Measurements from ENCODE around the gene CAT.

- no peak for TF ChIP-seq EZH2 (IDR thresholded peaks at IDR 0.05; ENCODE audit: low read length, missing control alignments)
- no peak for TF ChIP-seq CTCF (conservative IDR thresholded peaks at IDR 0.05 in 1 of 2, IDR thresholded peaks at IDR 0.05 in 1 of 2; ENCODE audit: low read depth in 1 of 2, low read length in 2 of 2)
Observed at GRCh38 chr11:34459507-34460162, 20.9 kb downstream of the CAT start.

Measured in fibroblast of lung (primary cell).